Measurements from ENCODE around the gene HEBP1.

The HEBP1 gene

GRCh38 chr12:13007496-13008233 is 7.6 kb upstream of the HEBP1 start:
- Histone ChIP-seq H3K79me1 (replicated peaks; ENCODE audit: low read length, poor library complexity, severe bottlenecking) (peaks cover 6% of the 10 kb centered on the region), H3K14ac (ENCODE audit: low read length in 2 of 2) (no peak overlapping the region), H2BK15ac (ENCODE audit: low read depth, poor library complexity, severe bottlenecking) (no peak overlapping the region), H2BK5ac (ENCODE audit: low read depth, low read length, poor library complexity, severe bottlenecking) (no peak overlapping the region), H3K4me2 (ENCODE audit: low read length, poor library complexity, severe bottlenecking) (no peak overlapping the region), H3K23ac (ENCODE audit: low read length in 2 of 2) (no peak overlapping the region), H3K9me3 (ENCODE audit: control insufficient read depth, low read length) (no peaks in the 10 kb centered on the region), H4K91ac (ENCODE audit: low read length) (no peak overlapping the region), H2BK12ac (ENCODE audit: low read length in 2 of 2) (no peak overlapping the region), H3K18ac (ENCODE audit: low read depth in 1 of 2, low read length in 2 of 2) (no peak overlapping the region), H3K4me3 (ENCODE audit: insufficient read depth in 1 of 2, low read depth in 1 of 2, low read length in 2 of 2) (no peak overlapping the region), H2AK5ac (ENCODE audit: low read length, severe bottlenecking) (no peak overlapping the region), H3K36me3 (ENCODE audit: control insufficient read depth in 1 of 2, insufficient read depth in 2 of 2, low read depth in 1 of 2, low read length in 2 of 2) (peaks cover 0 to 4% of the 10 kb centered on the region in 2 experiments), H3K27ac (ENCODE audit: low read length, poor library complexity, severe bottlenecking) (no peak overlapping the region), H4K8ac (ENCODE audit: low read length) (no peak overlapping the region), H2AFZ (ENCODE audit: low read depth, low read length) (no peak overlapping the region), H3K9ac (ENCODE audit: low read length) (no peak overlapping the region), H2BK120ac (ENCODE audit: low read depth, low read length) (no peak overlapping the region), H3K4ac (ENCODE audit: low read depth in 1 of 2, low read length in 2 of 2) (no peak overlapping the region), H3K4me1 (ENCODE audit: control insufficient read depth, insufficient read depth, low read depth, low read length) (peaks cover 4% of the 10 kb centered on the region), H3K27me3 (ENCODE audit: control insufficient read depth in 1 of 2, insufficient read depth in 1 of 2, low read length in 2 of 2) (no peaks in the 10 kb centered on the region)
- WGBS: 96% methylated on average over 7 of the region's 7 CpGs
- DNase-seq: no peak

GRCh38 chr12:13005649-13006048 is 5.6 kb upstream of the HEBP1 start:
- Histone ChIP-seq H2BK12ac (ENCODE audit: low read length in 2 of 2) (no peak overlapping the region), H3K9ac (ENCODE audit: low read length) (no peak overlapping the region), H3K14ac (ENCODE audit: low read length in 2 of 2) (no peak overlapping the region), H3K4me1 (ENCODE audit: control insufficient read depth, insufficient read depth, low read depth, low read length) (peaks cover 12% of the 10 kb centered on the region), H3K36me3 (ENCODE audit: control insufficient read depth in 1 of 2, insufficient read depth in 2 of 2, low read depth in 1 of 2, low read length in 2 of 2) (peaks cover 0 to 5% of the 10 kb centered on the region in 2 experiments), H3K79me1 (replicated peaks; ENCODE audit: low read length, poor library complexity, severe bottlenecking) (peaks cover 13% of the 10 kb centered on the region), H2BK15ac (ENCODE audit: low read depth, poor library complexity, severe bottlenecking) (no peak overlapping the region), H3K18ac (ENCODE audit: low read depth in 1 of 2, low read length in 2 of 2) (no peak overlapping the region), H2BK5ac (ENCODE audit: low read depth, low read length, poor library complexity, severe bottlenecking) (no peak overlapping the region), H4K91ac (ENCODE audit: low read length) (no peak overlapping the region), H4K8ac (ENCODE audit: low read length) (no peak overlapping the region), H3K27me3 (ENCODE audit: control insufficient read depth in 1 of 2, insufficient read depth in 1 of 2, low read length in 2 of 2) (no peaks in the 10 kb centered on the region), H3K4ac (ENCODE audit: low read depth in 1 of 2, low read length in 2 of 2) (no peak overlapping the region), H3K4me3 (ENCODE audit: insufficient read depth in 1 of 2, low read depth in 1 of 2, low read length in 2 of 2) (no peak overlapping the region), H2AK5ac (ENCODE audit: low read length, severe bottlenecking) (no peak overlapping the region), H3K23ac (ENCODE audit: low read length in 2 of 2) (no peak overlapping the region), H2AFZ (ENCODE audit: low read depth, low read length) (no peak overlapping the region), H3K9me3 (ENCODE audit: control insufficient read depth, low read length) (no peaks in the 10 kb centered on the region), H3K4me2 (ENCODE audit: low read length, poor library complexity, severe bottlenecking) (no peak overlapping the region), H3K27ac (ENCODE audit: low read length, poor library complexity, severe bottlenecking) (no peak overlapping the region), H2BK120ac (ENCODE audit: low read depth, low read length) (no peak overlapping the region)
- 100% methylated on average over 1 of the region's 2 CpGs for WGBS
- DNase-seq: no peak

- H2BK12ac ChIP-seq (ENCODE audit: low read length in 2 of 2): no peak overlapping the region
- no peak overlapping the region for H3K23ac ChIP-seq (ENCODE audit: low read length in 2 of 2)
- H3K27ac ChIP-seq (ENCODE audit: low read length, poor library complexity, severe bottlenecking): no peak overlapping the region
- H3K27me3 ChIP-seq (ENCODE audit: control insufficient read depth in 1 of 2, insufficient read depth in 1 of 2, low read length in 2 of 2): no peaks in the 10 kb centered on the region
- H3K79me1 ChIP-seq (replicated peaks; ENCODE audit: low read length, poor library complexity, severe bottlenecking): peaks cover 13% of the 10 kb centered on the region
- peaks cover 0 to 5% of the 10 kb centered on the region in 2 experiments for H3K36me3 ChIP-seq (ENCODE audit: control insufficient read depth in 1 of 2, insufficient read depth in 2 of 2, low read depth in 1 of 2, low read length in 2 of 2)
- no peak overlapping the region for H4K91ac ChIP-seq (ENCODE audit: low read length)
- H3K4me1 ChIP-seq (ENCODE audit: control insufficient read depth, insufficient read depth, low read depth, low read length): peaks cover 15% of the 10 kb centered on the region
- H3K18ac ChIP-seq (ENCODE audit: low read depth in 1 of 2, low read length in 2 of 2): no peak overlapping the region
- H3K9ac ChIP-seq (ENCODE audit: low read length): no peak overlapping the region
- H2BK120ac ChIP-seq (ENCODE audit: low read depth, low read length): no peak overlapping the region
- no peaks in the 10 kb centered on the region for H3K9me3 ChIP-seq (ENCODE audit: control insufficient read depth, low read length)
- no peak overlapping the region for H3K4me2 ChIP-seq (ENCODE audit: low read length, poor library complexity, severe bottlenecking)
- H4K8ac ChIP-seq (ENCODE audit: low read length): no peak overlapping the region
- 58% methylated on average over 3 of the region's 3 CpGs for WGBS
- H2AK5ac ChIP-seq (ENCODE audit: low read length, severe bottlenecking): no peak overlapping the region
- H2BK15ac ChIP-seq (ENCODE audit: low read depth, poor library complexity, severe bottlenecking): no peak overlapping the region
- no peak for DNase-seq
- no peak overlapping the region for H2BK5ac ChIP-seq (ENCODE audit: low read depth, low read length, poor library complexity, severe bottlenecking)
- H2AFZ ChIP-seq (ENCODE audit: low read depth, low read length): no peak overlapping the region
- no peak overlapping the region for H3K14ac ChIP-seq (ENCODE audit: low read length in 2 of 2)
- H3K4ac ChIP-seq (ENCODE audit: low read depth in 1 of 2, low read length in 2 of 2): no peak overlapping the region
- H3K4me3 ChIP-seq (ENCODE audit: insufficient read depth in 1 of 2, low read depth in 1 of 2, low read length in 2 of 2): no peak overlapping the region
These were observed 4.9 kb upstream of the HEBP1 start for GRCh38 chr12:13004986-13005385.

DNA sequence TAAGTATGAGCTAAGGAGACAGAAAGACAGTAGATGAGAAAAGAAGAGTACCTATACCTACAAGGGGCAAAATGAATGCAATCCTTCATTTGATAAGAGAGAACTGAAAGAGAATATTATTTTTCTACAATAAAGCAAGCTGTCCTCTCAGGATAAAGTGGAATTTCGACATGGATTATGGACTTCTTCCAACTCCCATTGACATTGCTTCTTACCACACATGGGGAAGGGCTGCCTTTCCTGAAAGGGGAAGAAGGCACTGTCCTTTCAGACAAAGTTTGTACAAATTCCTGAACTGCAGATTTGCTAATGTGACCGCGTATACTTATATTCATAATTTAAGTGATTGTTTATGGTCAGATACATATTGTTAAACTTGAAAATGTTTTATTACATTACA is 4.3 kb upstream of the HEBP1 start:
- H3K4me2 ChIP-seq (ENCODE audit: low read length, poor library complexity, severe bottlenecking): no peak overlapping the region
- DNase-seq: peak; percentile 29

More for the DNA sequence above, 4.3 kb upstream of the HEBP1 start:
- Histone ChIP-seq H4K91ac (ENCODE audit: low read length) (no peak overlapping the region), H2BK15ac (ENCODE audit: low read depth, poor library complexity, severe bottlenecking) (no peak overlapping the region), H3K9me3 (ENCODE audit: control insufficient read depth, low read length) (no peaks in the 10 kb centered on the region), H3K4me3 (ENCODE audit: insufficient read depth in 1 of 2, low read depth in 1 of 2, low read length in 2 of 2) (no peak overlapping the region), H3K4me1 (ENCODE audit: control insufficient read depth, insufficient read depth, low read depth, low read length) (peaks cover 15% of the 10 kb centered on the region), H2BK5ac (ENCODE audit: low read depth, low read length, poor library complexity, severe bottlenecking) (no peak overlapping the region), H2BK120ac (ENCODE audit: low read depth, low read length) (no peak overlapping the region), H3K79me1 (replicated peaks; ENCODE audit: low read length, poor library complexity, severe bottlenecking) (peaks cover 17% of the 10 kb centered on the region), H2AFZ (ENCODE audit: low read depth, low read length) (no peak overlapping the region), H3K23ac (ENCODE audit: low read length in 2 of 2) (no peak overlapping the region), H3K4ac (ENCODE audit: low read depth in 1 of 2, low read length in 2 of 2) (no peak overlapping the region), H2AK5ac (ENCODE audit: low read length, severe bottlenecking) (no peak overlapping the region), H3K27me3 (ENCODE audit: control insufficient read depth in 1 of 2, insufficient read depth in 1 of 2, low read length in 2 of 2) (no peaks in the 10 kb centered on the region), H3K27ac (ENCODE audit: low read length, poor library complexity, severe bottlenecking) (no peak overlapping the region), H4K8ac (ENCODE audit: low read length) (no peak overlapping the region), H3K18ac (ENCODE audit: low read depth in 1 of 2, low read length in 2 of 2) (no peak overlapping the region), H3K14ac (ENCODE audit: low read length in 2 of 2) (no peak overlapping the region), H3K9ac (ENCODE audit: low read length) (no peak overlapping the region), H3K36me3 (ENCODE audit: control insufficient read depth in 1 of 2, insufficient read depth in 2 of 2, low read depth in 1 of 2, low read length in 2 of 2) (peaks cover 0 to 5% of the 10 kb centered on the region in 2 experiments), H2BK12ac (ENCODE audit: low read length in 2 of 2) (no peak overlapping the region)
- 100% methylated on average over 1 of the region's 3 CpGs for WGBS

All from mesenchymal stem cell (in vitro differentiated cells and primary cell).